Sciatic nerve (tissue), 2 donors: Measurements from ENCODE around the gene MRAP2. TPM values are rescaled to one million over a fixed set of nuclear protein-coding genes. Genes with fewer than 3 reads are reported as not detected.
"Not testable (repeated sequence)": the region's sequence is repeated elsewhere in the genome, so short reads cannot be mapped to it uniquely, and the experiment has no call there.

Experiments used
- ATAC-seq: fragments of 200-7000 bp; cut with Tn5 transposase; one replicate; pipeline ENCODE4 v1.9.1; 2020; ENCODE audit warnings: mild to moderate bottlenecking, moderate library complexity
- DNase-seq: peaks from one replicate; pipeline ENCODE4 v3.0.0-alpha.2; 2020; ENCODE audit warnings: low spot score
- intact Hi-C: fragments of 100-400 bp; cut with DNase I; formaldehyde crosslinking; loops from one replicate; pipeline ENCODE4 v1.14.2; 2022
- total RNA-seq: library from RNA; stranded (reverse); fragmentation: NEBNext Ultra II Directional; extraction: Animal tissue kit (Norgen Biotek cat#: 25700); gene quantifications from one replicate; pipeline ENCODE4 v1.2.1, GENCODE V29; 2021
- donor health status: DM: no; HTN: no; CAD: no.
- donor health status: DM: no; HTN: no; CAD: no.

MRAP2 gene
- total RNA-seq, 1 donor from 2014 or later, result 10.3 TPM

GRCh38 chr6:84027340-84028181, 6.0 kb upstream of the MRAP2 start:
- ATAC-seq (peak; percentile 61), DNase-seq (no peak)
- intact Hi-C loops, result no loop called here

DNA sequence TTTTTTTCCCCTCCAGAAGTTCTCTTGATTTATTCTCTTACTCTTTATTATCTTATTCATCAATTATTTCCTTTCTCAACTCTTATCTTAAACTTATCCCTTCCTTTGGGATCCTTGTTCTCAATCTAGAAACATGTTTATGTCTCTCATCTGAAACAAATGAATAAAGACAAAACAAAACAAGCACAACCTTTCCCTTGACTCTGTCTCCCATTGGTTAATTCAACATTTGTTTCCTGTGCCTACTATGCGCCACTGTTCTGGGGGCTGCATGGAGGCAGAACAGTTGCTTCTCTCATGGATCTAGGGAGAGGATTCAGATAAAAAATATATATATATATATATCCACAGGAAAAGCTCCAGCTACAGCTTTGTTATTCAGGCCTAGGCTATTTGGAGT, 5.2 kb upstream of the MRAP2 start:
- intact Hi-C loops, result no loop called here
- ATAC-seq (no peak), DNase-seq (no peak)

DNA sequence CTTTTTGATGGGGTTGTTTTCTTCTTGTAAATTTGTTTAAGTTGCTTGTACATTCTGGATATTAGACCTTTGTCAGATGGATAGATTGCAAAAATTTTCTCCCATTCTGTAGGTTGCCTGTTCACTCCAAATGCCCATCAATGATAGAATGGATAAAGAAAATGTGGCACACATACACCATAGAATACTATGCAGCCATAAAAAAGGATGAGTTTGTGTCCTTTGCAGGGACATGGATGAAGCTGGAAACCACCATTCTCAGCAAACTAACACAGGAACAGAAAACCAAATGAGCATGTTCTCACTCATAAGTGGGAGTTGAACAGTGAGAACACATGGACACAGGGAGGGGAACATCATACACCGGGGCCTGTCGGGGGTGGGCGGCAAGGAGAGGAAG, 1.6 kb upstream of the MRAP2 start:
- ATAC-seq, DNase-seq, intact Hi-C loops: not testable (repeated sequence)

GRCh38 chr6:84035484-84035883, 1.9 kb downstream of the MRAP2 start:
- intact Hi-C loops, result no loop called here
- no peak for DNase-seq
- ATAC-seq, result no peak

- intact Hi-C loops, result no loop called here
- no peak for ATAC-seq
- no peak for DNase-seq
Measured at GRCh38 chr6:84037425-84038089, 4.0 kb downstream of the MRAP2 start.

DNA sequence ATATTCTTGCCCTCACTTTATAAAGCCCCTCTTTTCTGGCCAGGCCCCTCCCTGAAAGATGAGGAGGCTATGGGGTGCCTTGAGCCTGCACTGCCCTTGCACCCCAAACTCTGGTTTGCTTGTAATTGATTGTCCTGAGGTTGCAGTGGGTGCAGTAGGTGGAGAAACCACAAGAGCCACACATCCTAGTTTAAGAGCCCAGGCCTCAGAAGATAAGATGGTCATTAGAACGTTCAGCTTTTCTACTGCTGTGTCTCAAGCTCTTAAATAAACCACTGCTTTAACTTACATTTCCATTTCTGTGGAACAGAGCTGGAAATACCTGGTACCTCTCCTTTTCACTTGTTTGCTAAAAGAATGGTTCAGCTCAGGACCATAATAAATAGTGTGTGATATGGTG, 9.0 kb downstream of the MRAP2 start:
- no peak for ATAC-seq
- intact Hi-C loops, result no loop called here
- DNase-seq, result no peak

GRCh38 chr6:84043555-84043954, 10.0 kb downstream of the MRAP2 start:
- ATAC-seq (no peak), DNase-seq (no peak)
- intact Hi-C loops, result no loop called here

- no peak for DNase-seq
- ATAC-seq, result no peak
- intact Hi-C loops, result no loop called here
Measured at GRCh38 chr6:84046755-84047154, 13.2 kb downstream of the MRAP2 start.

DNA sequence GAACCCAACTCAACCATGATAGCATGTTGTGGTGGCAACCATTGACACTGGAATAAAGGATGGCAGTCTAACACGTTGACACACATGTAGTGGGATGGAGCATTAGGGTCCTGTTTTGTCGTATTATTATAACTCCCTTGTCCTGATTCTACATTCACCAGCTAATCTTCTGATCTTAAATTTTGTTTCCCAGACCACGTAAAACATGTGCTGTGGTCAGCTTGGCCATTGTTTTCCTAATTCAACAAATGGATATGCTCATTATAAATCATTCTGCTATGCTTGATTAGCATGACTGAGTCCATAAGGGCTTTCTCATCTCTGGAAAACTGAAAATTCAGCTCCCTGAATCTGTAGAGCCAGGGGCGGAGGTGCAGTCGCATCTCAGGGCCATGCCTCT, 15.0 kb downstream of the MRAP2 start:
- ATAC-seq (no peak), DNase-seq (no peak)
- intact Hi-C loops, result no loop called here

GRCh38 chr6:84050408-84050807, 16.8 kb downstream of the MRAP2 start:
- DNase-seq, result no peak
- intact Hi-C loops, result no loop called here
- ATAC-seq, result no peak

GRCh38 chr6:84052204-84052882, 18.8 kb downstream of the MRAP2 start:
- DNase-seq (peak; percentile 84), ATAC-seq (peak; percentile 98)
- intact Hi-C loops, result no loop called here

- no peak for DNase-seq
- intact Hi-C loops, result no loop called here
- ATAC-seq, result no peak
Measured at GRCh38 chr6:84052883-84053241, 19.3 kb downstream of the MRAP2 start.

DNA sequence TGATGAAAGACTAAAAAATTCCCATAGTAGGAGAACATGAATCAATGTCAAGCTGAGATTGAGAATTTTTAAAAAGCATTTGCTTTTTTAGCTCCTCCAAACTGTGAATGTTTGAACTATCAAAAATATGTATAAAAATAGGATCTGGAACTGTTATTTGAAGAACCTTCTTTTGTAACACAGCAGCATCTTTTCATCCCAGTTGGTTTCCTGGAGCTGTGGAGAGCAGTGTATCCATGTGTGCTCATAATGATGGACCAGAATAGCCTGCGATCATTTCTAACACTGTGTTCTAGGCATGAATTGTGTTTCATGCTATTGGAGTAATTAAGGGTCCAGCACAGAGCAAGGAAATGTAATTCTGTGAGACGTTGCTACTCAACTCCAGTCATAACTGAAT, 22.1 kb downstream of the MRAP2 start:
- intact Hi-C loops, result no loop called here
- ATAC-seq, result no peak
- DNase-seq, result no peak

DNA sequence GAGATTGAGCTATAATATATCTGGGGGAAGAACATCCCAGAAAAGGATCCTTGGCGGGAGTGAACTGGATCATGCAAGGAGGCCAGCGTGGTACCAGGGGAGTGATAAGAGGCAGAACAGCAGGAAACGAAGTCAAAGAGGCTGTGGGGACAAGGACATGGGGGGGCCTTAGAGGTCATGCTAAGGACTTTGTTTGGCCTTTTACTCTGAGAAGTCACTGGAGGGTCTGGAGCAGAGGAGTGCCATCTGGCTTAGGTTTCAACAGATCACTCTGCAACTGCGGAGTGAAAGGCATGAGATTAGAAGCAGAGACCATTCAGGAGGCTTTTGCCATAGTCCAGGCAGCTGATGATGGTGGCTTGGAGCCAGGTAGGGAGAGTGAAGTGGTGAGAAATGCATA, 24.3 kb downstream of the MRAP2 start:
- DNase-seq (no peak), ATAC-seq (no peak)
- intact Hi-C loops, result no loop called here

GRCh38 chr6:84059082-84059481, 25.5 kb downstream of the MRAP2 start:
- intact Hi-C loops, result no loop called here
- ATAC-seq (no peak), DNase-seq (no peak)

DNA sequence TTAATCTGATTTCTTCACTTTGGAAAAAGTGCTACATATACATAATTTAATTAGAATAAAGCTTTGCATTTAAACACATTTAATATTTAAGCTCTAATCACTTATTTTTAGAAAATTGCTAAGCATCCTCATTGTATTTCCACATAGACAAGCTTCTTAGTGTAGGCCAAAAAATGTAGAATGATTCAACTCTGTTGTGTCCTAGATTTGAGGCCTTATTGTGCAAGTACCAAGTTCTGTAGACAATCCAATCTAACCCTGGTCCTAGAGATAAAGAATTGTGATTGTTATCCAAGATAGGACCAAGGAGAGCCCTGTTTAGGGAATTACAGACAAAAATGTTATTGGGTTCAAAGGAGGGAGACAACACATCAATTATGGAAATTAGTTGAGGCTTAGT, 27.6 kb downstream of the MRAP2 start:
- intact Hi-C loops, result no loop called here
- ATAC-seq (peak; percentile 40), DNase-seq (no peak)

DNA sequence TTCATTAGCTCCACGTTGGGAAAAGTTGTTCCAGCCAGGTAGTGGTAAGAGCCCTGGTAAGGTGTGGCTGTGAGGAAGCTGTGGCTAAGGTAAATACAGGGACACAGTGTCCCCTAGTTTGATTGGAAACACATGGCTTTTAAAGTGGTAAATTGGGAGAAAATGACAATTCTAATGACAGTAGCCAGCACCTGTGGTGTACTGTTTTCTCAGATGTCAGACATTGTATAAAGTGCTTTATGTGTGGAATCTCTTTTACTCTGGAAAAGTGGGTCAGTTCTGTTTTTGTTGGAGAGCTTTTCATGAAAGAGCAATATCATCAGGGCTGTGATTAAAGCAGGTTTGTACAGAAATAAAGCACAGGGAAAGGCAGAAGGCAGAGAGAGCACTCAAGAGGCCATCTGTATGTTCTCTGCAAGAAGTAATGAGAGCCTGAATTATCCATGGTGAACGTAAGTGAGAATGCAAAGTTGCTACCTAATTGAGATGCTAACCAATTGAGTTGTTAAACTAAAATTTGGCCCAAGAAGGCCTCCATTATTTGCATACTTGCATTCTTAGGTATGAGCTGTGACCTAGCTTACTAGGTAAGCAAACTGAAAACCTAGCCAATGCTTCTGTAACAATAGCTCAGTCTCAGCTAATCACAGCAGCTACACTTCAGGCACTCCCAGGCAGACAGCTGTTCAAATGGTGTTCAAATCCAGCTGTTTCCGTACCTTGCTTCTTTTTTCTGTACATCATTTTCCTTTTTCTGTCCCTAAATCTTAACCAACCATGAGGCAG, 28.2 kb downstream of the MRAP2 start:
- DNase-seq (no peak), ATAC-seq (peak; percentile 53)
- intact Hi-C loops, result no loop called here

DNA sequence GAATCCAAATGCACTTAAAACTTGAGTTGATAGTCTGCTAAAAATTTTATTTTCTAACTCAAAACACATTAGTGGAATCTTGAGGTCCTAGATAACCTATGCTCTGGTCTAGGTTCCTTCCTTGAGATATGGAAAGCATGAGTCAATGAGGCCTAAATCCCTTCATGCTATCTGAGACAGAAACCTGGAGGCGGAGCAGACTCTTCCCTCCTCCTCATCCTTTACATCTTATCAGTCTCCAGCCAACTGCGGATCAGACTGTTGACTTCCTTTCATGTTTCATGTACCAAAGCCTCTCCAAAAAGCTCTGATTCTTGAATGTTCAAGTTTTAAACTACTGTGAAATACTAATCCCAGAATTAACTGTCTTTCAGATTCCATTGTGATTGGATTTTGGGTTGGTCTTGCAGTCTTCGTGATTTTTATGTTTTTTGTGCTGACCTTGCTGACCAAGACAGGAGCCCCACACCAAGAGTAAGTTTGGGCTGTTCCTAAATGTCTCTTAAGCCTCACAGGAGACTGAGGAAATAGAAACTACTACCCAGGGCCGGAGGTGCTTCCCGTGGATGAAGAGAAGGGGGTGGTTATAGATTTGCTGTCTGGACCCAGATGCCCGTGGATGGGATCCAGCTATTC, 29.1 kb downstream of the MRAP2 start:
- DNase-seq (no peak), ATAC-seq (no peak)
- intact Hi-C loops, result no loop called here

- intact Hi-C loops, result no loop called here
- ATAC-seq, result peak; percentile 32
- no peak for DNase-seq
Measured at GRCh38 chr6:84065693-84066290, 32.2 kb downstream of the MRAP2 start.
